Endothelial cell of umbilical vein (primary cell): Measurements from ENCODE around the gene VWA8.

ENCODE experiments used
- EZH2 ChIP-seq: IDR thresholded peaks from 2 replicates; pipeline ENCODE4 v1.6.1; 2012; ENCODE audit warnings: borderline replicate concordance, low read depth, mild to moderate bottlenecking, moderate library complexity, low read length, inconsistent platforms; ENCODE audit not compliant: severe bottlenecking
- FOS ChIP-seq: IDR thresholded peaks from 2 replicates; pipeline ENCODE4 v1.6.1; 2011; ENCODE audit warnings: mild to moderate bottlenecking, low read length, moderate library complexity, borderline replicate concordance; ENCODE audit not compliant: insufficient read depth
- GATA2 ChIP-seq: IDR thresholded peaks from 2 replicates; pipeline ENCODE4 v1.7.0; 2011; ENCODE audit warnings: low read depth, mild to moderate bottlenecking, moderate library complexity, mixed read lengths, low read length; ENCODE audit not compliant: insufficient read length, insufficient read depth
- JUN ChIP-seq: IDR thresholded peaks from 2 replicates; pipeline ENCODE4 v1.6.1; 2011; ENCODE audit warnings: borderline replicate concordance, low read depth; ENCODE audit not compliant: insufficient read length, insufficient read depth
- MYC ChIP-seq: IDR thresholded peaks from one replicate; pipeline ENCODE4 v1.6.1; 2011; ENCODE audit warnings: mild to moderate bottlenecking, low read depth, low read length
- POLR2A ChIP-seq: IDR thresholded peaks from 2 replicates; pipeline ENCODE4 v1.6.1; 2012; ENCODE audit warnings: low read depth, mild to moderate bottlenecking, control low read depth, low read length
- POLR2AphosphoS5 ChIP-seq: IDR thresholded peaks from 2 replicates; pipeline ENCODE4 v1.6.1; 2012; ENCODE audit warnings: low read depth, mild to moderate bottlenecking, control low read depth, low read length, moderate library complexity; ENCODE audit not compliant: insufficient read depth
- TF ChIP-seq, protein P1 (sequence below), 2 donors: IDR thresholded peaks; 1 replicate in 1 of 2; 2 replicates in 1 of 2; pipeline ENCODE4 v1.5.1; 2011; ENCODE audit warnings: low read length in 2 of 2, mild to moderate bottlenecking in 2 of 2, moderate library complexity in 2 of 2, control low read depth in 1 of 2, inconsistent platforms in 1 of 2, low read depth in 1 of 2; ENCODE audit not compliant: insufficient read depth in 1 of 2; ENCODE audit errors: extremely low read depth in 1 of 2
- TF ChIP-seq, protein P2 (sequence below): IDR thresholded peaks from 2 replicates; pipeline ENCODE4 v1.6.1; 2011; ENCODE audit not compliant: insufficient read depth, insufficient read length

DNA sequence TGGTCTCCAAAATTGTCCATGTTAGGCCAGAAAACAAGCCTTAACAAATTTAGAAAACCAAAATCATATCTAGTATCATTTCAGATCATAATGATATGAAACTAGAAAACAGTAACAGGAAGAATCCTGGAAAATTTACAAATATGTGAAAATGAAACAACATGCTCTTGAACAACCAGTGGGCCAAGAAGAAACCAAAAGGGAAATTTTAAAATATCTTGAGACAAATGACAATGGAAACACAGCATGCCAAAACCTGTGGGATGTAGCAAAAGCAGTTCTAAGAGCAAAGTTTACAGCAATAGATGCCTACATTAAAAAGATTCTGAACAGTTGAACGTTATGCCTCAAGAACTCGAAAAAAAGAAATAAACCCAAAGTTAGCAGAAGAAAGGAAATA is 32.6 kb downstream of the VWA8 start:
- TF ChIP-seq, protein P1, sequence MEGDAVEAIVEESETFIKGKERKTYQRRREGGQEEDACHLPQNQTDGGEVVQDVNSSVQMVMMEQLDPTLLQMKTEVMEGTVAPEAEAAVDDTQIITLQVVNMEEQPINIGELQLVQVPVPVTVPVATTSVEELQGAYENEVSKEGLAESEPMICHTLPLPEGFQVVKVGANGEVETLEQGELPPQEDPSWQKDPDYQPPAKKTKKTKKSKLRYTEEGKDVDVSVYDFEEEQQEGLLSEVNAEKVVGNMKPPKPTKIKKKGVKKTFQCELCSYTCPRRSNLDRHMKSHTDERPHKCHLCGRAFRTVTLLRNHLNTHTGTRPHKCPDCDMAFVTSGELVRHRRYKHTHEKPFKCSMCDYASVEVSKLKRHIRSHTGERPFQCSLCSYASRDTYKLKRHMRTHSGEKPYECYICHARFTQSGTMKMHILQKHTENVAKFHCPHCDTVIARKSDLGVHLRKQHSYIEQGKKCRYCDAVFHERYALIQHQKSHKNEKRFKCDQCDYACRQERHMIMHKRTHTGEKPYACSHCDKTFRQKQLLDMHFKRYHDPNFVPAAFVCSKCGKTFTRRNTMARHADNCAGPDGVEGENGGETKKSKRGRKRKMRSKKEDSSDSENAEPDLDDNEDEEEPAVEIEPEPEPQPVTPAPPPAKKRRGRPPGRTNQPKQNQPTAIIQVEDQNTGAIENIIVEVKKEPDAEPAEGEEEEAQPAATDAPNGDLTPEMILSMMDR (IDR thresholded peaks at IDR 0.05; ENCODE audit: extremely low read depth in 1 of 2, insufficient read depth in 1 of 2, low read depth in 1 of 2, low read length in 2 of 2) = no peak
- TF ChIP-seq FOS (no peak), POLR2A (no peak), POLR2AphosphoS5 (no peak), EZH2 (no peak), GATA2 (no peak), MYC (no peak), JUN (no peak)
- TF ChIP-seq, protein P2, sequence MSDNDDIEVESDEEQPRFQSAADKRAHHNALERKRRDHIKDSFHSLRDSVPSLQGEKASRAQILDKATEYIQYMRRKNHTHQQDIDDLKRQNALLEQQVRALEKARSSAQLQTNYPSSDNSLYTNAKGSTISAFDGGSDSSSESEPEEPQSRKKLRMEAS = no peak
